GM10847 (cell line): ENCODE data around the gene CREB3L2.

Experiments
- POLR2A ChIP-seq: IDR thresholded peaks from 2 replicates; pipeline ENCODE4 v1.6.1; 2011; ENCODE audit not compliant: insufficient read length; ENCODE audit errors: extremely low read depth

The CREB3L2 gene

DNA sequence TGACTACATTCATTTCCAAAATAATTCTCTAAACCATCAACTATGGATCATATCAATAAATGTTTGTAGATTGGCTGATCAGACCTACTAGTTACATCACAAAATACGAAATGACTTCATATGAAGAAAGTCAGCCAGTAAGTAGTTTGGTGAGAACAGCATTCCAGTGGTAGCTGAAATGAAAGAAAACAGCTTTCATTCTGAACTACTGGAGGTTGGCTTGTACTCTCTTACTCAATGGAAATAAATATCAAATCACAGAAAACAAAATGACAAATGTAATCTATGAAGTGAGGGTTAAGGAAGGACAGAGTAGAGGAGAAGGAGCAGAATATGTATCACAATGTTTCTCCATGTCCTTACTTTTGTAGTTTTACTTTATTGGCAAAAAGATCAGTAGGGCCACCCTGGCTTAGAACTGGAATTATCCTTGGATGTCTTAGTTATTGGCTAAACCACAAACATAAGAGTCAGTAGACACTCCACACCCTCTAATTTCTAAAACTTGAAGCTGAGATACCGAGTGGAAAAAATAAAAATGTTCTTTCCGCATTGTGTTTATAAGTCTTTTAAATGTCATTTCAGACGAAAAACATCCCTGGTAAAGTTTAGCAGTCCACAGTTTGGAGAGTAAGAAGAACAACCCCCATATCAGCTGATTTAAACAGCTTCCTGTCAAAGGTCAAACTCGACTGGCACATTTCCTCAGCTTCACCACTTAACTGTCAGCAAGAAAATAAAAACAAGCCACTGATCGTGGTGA, 81.1 kb downstream of the CREB3L2 start:
- no peak for TF ChIP-seq POLR2A

- no peak for TF ChIP-seq POLR2A
Observed at GRCh38 chr7:137919987-137920386, 81.9 kb downstream of the CREB3L2 start.

DNA sequence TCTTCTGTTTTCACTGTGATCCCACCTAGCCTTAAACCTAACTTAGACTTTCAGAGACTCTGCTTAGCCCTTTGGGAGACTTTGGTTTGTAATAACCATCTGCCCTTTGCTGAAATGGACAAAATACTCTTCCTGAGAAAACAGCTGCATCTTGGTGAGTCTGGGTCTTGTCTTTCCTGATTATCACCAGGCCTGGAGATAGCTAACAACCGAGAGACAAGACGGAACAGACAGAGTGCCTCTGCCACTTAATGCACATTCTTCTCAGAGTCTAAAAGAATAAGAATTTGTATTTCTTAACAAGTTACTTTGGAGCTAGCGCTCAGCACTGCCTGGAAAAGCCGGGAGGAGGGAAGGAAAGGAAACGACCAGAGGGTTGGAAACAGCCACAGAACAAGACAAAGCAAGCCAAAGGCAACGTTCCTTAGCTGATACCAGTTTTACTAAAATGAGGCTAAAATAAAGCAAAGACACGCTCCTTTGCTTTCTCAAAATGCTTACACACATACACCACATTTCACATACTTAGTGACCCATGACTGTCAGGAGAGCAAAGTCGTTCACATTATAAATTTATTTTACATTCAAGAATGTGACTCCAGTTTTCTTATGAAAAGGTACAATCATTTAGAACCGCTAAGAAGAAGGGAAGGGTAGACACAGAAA, 84.8 kb downstream of the CREB3L2 start:
- no peak for TF ChIP-seq POLR2A

GRCh38 chr7:137916564-137916963, 85.3 kb downstream of the CREB3L2 start:
- no peak for TF ChIP-seq POLR2A

DNA sequence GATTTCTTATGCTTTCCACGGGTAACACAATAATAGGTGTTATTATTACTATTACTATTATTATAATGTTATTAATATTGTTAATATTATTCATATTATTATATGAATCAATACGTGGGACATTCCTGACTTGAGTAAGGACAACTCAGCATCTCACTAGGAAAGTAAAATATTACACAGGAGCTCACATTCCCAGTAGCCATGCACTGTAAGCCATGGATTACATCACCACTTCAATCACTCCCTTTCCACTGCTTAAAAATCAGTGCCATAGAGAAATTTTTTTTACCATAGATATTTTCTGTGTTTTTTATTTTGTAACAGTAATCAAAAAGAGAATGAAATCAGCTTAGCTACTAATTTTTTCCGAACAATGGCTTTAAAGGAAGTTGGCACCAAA, 86.6 kb downstream of the CREB3L2 start:
- TF ChIP-seq POLR2A: no peak

- TF ChIP-seq POLR2A: no peak
Observed at GRCh38 chr7:137913985-137914384, 87.9 kb downstream of the CREB3L2 start.

- no peak for TF ChIP-seq POLR2A
Observed at GRCh38 chr7:137909042-137909441, 92.8 kb downstream of the CREB3L2 start.

DNA sequence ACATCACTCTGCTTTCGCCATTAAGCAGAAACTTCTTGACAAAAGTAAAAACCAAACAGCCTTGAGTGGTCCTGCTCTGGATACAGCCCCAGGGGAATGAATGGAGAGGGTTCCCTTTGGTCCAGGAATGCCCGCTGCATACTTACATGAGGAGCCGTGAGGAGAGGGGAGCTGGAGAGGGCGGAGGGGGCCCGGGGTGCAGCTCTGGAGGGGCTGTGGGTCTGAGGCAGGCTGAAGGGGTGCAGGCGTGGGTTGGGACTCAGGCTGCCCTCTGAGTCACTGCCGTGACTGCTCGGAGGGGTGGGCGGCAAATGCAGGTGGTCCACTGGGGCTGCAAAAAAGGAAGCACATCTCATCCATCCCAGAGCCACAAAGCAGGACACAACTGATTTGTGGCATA, 93.8 kb downstream of the CREB3L2 start:
- TF ChIP-seq POLR2A: no peak

- no peak for TF ChIP-seq POLR2A
Observed at GRCh38 chr7:137904833-137905232, 97.1 kb downstream of the CREB3L2 start.

DNA sequence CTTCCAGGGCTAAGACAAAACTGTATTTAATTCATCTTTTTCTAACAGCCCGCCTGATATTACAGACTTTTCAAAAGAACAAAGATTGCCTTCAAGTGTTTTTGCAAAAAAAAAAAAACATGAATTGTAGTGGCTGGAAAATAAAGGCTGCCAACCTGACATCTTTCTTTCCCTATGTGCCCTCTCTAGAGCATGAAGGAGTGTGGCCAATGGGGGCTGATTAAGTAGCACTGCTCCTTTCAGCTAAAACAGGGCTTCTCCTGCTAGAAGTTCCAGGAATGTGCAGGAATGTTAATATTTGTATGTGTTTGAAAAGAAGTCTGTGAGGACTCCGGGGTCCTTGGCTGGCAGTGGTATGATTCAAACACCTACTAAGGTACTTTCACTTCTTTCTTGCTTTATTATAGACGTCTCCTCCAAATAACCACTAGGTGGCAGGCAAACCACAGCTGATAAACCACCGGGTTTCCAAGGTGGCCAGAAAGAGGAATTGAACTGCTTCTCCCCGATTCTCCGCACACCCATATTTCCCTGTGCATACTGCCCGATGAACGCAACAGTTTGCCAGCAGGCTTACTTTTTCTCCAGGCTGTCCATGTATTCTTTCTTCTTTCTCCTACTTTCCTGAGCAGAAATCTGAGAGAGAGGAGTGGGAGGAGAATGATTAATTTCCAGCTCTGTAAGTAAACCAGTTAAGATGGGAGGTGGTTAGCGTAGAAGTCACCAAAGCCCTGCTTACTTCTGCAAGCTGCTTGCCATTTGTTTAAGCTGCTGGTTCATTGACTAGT, 98.3 kb downstream of the CREB3L2 start:
- no peak for TF ChIP-seq POLR2A

DNA sequence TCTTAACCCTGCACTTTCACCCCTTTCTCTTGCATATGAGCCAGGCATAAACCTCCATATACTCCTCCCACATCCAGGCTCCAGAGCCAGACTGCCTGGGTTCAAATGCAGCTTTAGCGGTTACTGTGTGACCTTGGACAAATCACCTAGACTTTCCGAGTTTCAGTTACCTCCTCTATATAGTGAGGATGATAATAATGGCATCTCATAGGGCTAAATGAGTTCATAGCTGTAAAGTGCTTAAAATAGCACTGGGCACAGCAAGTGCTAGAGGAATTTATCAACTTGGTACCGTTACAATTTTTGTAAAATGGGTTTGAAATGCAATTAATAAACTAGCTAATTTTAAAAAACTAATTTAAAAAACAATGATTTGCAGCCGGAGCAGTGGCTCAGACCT, 101.7 kb downstream of the CREB3L2 start:
- TF ChIP-seq POLR2A: no peak

- no peak for TF ChIP-seq POLR2A
Observed at GRCh38 chr7:137898839-137899721, 102.8 kb downstream of the CREB3L2 start.

DNA sequence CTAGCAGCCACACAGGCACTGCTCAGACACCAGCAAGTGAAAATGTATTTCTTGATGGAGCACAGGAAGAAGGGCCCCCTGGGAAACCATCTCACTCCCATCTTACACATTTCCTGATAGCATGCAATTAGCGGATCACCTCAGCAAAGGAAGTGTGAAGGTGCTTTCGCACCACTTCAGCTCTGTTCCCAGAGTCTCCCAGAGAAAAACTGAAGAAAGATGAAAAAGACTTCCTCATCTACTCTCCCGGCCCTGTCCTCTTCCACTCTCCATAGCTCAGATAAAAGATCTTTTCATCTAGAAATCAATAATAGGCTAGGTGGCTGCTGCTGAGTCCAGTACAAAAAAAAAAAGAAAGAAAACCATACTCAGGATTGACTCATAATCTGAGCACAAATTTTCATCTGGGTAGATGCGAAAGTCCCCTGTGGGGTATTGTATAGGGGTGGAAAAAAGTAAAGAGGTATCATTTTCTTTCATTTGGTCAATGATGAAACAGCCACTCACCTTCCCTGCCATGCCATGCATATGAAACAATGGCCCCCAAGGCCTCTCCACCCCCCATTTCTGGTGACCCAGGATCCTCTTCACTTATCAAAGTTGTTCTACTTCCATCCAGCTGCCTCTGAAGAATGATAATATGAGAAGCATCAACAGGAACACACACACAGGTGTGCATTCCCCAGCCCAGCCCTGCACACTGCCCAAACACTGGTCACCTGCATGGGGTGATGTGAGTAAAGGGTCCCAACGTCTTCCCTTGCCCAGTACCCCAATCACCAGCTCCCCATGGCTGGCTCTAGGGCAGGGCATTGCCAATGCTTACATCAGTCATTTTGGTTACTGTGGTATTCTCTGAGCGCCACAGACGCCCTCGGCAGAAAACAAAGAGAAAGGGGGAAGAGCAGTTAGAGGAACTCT, 106.3 kb downstream of the CREB3L2 start:
- no peak for TF ChIP-seq POLR2A
